Loucy (cell line): ENCODE results near the gene PRSS2.

Experiments used
- H2AFZ ChIP-seq: fragments of 200-600 bp; sonication (generic); 2 replicates; pipeline ENCODE4 v1.6.0; 2016; ENCODE audit warnings: antibody characterized with exemption, mild to moderate bottlenecking, low read length, moderate library complexity
- H3F3A ChIP-seq: fragments of 200-600 bp; 2 replicates; pipeline ENCODE4 v1.6.0; 2016; ENCODE audit warnings: antibody characterized with exemption, low read depth, mild to moderate bottlenecking
- H3K27me3 ChIP-seq: fragments of 200-600 bp; sonication (generic); 2 replicates; pipeline ENCODE4 v1.6.1; 2014; ENCODE audit warnings: low read length, mild to moderate bottlenecking; ENCODE audit not compliant: insufficient read depth, poor library complexity, severe bottlenecking
- H3K36me3 ChIP-seq: fragments of 200-600 bp; sonication (generic); 2 replicates; pipeline ENCODE4 v1.6.1; 2016; ENCODE audit warnings: low read length; ENCODE audit not compliant: insufficient read depth
- H3K4me1 ChIP-seq: fragments of 200-600 bp; sonication (generic); 2 replicates; pipeline ENCODE4 v1.5.1; 2014; ENCODE audit warnings: low read length, mild to moderate bottlenecking; ENCODE audit not compliant: insufficient read depth, poor library complexity, severe bottlenecking
- H3K4me2 ChIP-seq: fragments of 200-600 bp; sonication (generic); 2 replicates; pipeline ENCODE4 v1.6.0; 2014; ENCODE audit warnings: antibody characterized with exemption, low read length, low read depth, mild to moderate bottlenecking; ENCODE audit not compliant: poor library complexity, severe bottlenecking
- H3K4me3 ChIP-seq: fragments of 200-600 bp; sonication (generic); 2 replicates; pipeline ENCODE4 v1.5.1; 2014; ENCODE audit warnings: low read length, mild to moderate bottlenecking, mixed read lengths; ENCODE audit not compliant: poor library complexity, severe bottlenecking
- H3K79me2 ChIP-seq: fragments of 200-600 bp; sonication (generic); 2 replicates; pipeline ENCODE4 v1.6.1; 2014; ENCODE audit warnings: low read length; ENCODE audit not compliant: insufficient read depth
- H3K9ac ChIP-seq: fragments of 200-600 bp; sonication (generic); 2 replicates; pipeline ENCODE4 v1.6.0; 2014; ENCODE audit warnings: mild to moderate bottlenecking, low read depth, low read length, moderate library complexity; ENCODE audit not compliant: poor library complexity, severe bottlenecking
- H3K9me2 ChIP-seq: fragments of 200-600 bp; sonication (generic); replicated peaks from 2 replicates; pipeline ENCODE4 v1.6.1; 2016; ENCODE audit warnings: low read depth, low read length, mixed read lengths
- H3K9me3 ChIP-seq: fragments of 200-600 bp; sonication (generic); 2 replicates; pipeline ENCODE4 v1.6.1; 2014; ENCODE audit warnings: mild to moderate bottlenecking, antibody characterized with exemption, low read length, low read depth; ENCODE audit not compliant: insufficient read depth
- H4K20me1 ChIP-seq: fragments of 200-600 bp; sonication (generic); 2 replicates; pipeline ENCODE4 v1.6.0; 2014; ENCODE audit warnings: antibody characterized with exemption, low read length, mild to moderate bottlenecking; ENCODE audit not compliant: insufficient read depth, poor library complexity, severe bottlenecking
- CTCF ChIP-seq: fragments of 200-600 bp; sonication (generic); conservative IDR thresholded peaks from 2 replicates; pipeline ENCODE4 v1.5.1; 2014; ENCODE audit warnings: mild to moderate bottlenecking, antibody characterized with exemption, low read length
- EZH2phosphoT487 ChIP-seq: fragments of 200-600 bp; IDR thresholded peaks from 2 replicates; pipeline ENCODE4 v1.6.1; 2018; ENCODE audit warnings: antibody characterized with exemption, mild to moderate bottlenecking, moderate library complexity, borderline replicate concordance

The PRSS2 gene

GRCh38 chr7:142772673-142773072 lies 1.9 kb downstream of the PRSS2 start:
- H3K4me3 ChIP-seq, result no peak overlapping the region
- H3K79me2 ChIP-seq, result no peaks in the 10 kb centered on the region
- no peaks in the 10 kb centered on the region for H3F3A ChIP-seq
- H2AFZ ChIP-seq, result no peak overlapping the region
- H3K9ac ChIP-seq, result no peak overlapping the region
- H3K4me1 ChIP-seq, result no peaks in the 10 kb centered on the region
- H3K4me2 ChIP-seq, result no peak overlapping the region
- H3K36me3 ChIP-seq, result no peaks in the 10 kb centered on the region
- no peaks in the 10 kb centered on the region for H3K9me3 ChIP-seq
- no peaks in the 10 kb centered on the region for H3K9me2 ChIP-seq
- H4K20me1 ChIP-seq, result no peaks in the 10 kb centered on the region
- no peak for TF ChIP-seq EZH2phosphoT487
- TF ChIP-seq CTCF, result no peak
- no peaks in the 10 kb centered on the region for H3K27me3 ChIP-seq

GRCh38 chr7:142773230-142773629 lies 2.5 kb downstream of the PRSS2 start:
- Histone ChIP-seq H2AFZ (no peak overlapping the region), H3K79me2 (no peaks in the 10 kb centered on the region), H3K9me2 (no peaks in the 10 kb centered on the region), H3K4me2 (no peak overlapping the region), H3K4me1 (no peaks in the 10 kb centered on the region), H3F3A (no peaks in the 10 kb centered on the region), H3K36me3 (no peaks in the 10 kb centered on the region), H4K20me1 (no peaks in the 10 kb centered on the region), H3K27me3 (no peaks in the 10 kb centered on the region), H3K9me3 (no peaks in the 10 kb centered on the region), H3K4me3 (no peak overlapping the region), H3K9ac (no peak overlapping the region)
- no peak for TF ChIP-seq EZH2phosphoT487
- TF ChIP-seq CTCF, result no peak

DNA sequence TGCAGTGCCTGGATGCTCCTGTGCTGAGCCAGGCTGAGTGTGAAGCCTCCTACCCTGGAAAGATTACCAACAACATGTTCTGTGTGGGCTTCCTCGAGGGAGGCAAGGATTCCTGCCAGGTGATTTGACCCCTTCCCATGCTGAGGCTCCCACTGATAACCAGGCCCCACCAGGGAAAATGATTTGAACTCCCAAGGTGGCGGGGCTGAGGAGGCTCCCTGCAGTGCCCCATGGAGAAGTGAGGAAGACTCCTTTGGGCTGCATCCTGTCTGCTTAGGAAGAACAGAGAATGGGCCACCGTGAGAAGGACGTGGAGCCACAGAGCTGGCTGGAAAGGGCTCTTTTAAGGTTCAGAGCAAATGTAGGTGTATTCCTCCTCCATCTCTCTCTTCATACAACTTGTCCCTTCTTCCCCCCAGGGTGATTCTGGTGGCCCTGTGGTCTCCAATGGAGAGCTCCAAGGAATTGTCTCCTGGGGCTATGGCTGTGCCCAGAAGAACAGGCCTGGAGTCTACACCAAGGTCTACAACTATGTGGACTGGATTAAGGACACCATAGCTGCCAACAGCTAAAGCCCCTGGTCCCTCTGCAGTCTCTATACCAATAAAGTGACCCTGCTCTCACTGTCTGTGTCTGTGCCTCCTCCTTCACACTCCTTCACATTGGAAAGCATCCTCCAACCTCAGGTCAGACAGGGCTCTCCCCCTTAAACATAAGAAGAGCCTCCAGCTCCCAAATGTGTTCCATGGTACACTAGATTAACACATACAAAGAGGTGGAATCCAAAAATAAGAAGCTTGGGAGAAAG lies 3.4 kb downstream of the PRSS2 start:
- Histone ChIP-seq H3K4me2 (no peak overlapping the region), H3K27me3 (no peaks in the 10 kb centered on the region), H3K4me3 (no peak overlapping the region), H3K9ac (no peak overlapping the region), H3K36me3 (no peaks in the 10 kb centered on the region), H3K4me1 (no peaks in the 10 kb centered on the region), H3K9me3 (no peaks in the 10 kb centered on the region), H3K9me2 (no peaks in the 10 kb centered on the region), H4K20me1 (no peaks in the 10 kb centered on the region), H3K79me2 (no peaks in the 10 kb centered on the region), H2AFZ (no peak overlapping the region), H3F3A (no peaks in the 10 kb centered on the region)
- TF ChIP-seq EZH2phosphoT487 (no peak), CTCF (no peak)
